Upper lobe of left lung (tissue), 6 donors: Measurements from ENCODE around the gene MVP. TPM values are rescaled to one million over a fixed set of nuclear protein-coding genes. Genes with fewer than 3 reads are reported as not detected.

Experiments used
- ATAC-seq, 2 donors: fragments of 200-7000 bp; cut with Tn5 transposase; one replicate each; pipeline ENCODE4 v1.9.1; 2022; ENCODE audit warnings: mild to moderate bottlenecking in 2 of 2, moderate library complexity in 2 of 2; ENCODE audit not compliant: low FRiP score in 2 of 2
- DNase-seq, 2 donors: peaks; one replicate each; pipeline ENCODE4 v3.0.0-alpha.2; 2019 to 2020
- H3K27ac ChIP-seq, 4 donors: fragments of 200-600 bp; sonication (generic); one replicate each; pipeline ENCODE4 v1.5.1; 2016 to 2019
- H3K27me3 ChIP-seq, 4 donors: fragments of 200-600 bp; sonication (generic); one replicate each; pipeline ENCODE4 v1.5.1; 2017 to 2019
- H3K36me3 ChIP-seq, 4 donors: fragments of 200-600 bp; sonication (generic); one replicate each; pipeline ENCODE4 v1.5.1; 2016 to 2019
- H3K4me1 ChIP-seq, 4 donors: fragments of 200-600 bp; sonication (generic); one replicate each; pipeline ENCODE4 v1.5.1; 2018 to 2019
- H3K4me3 ChIP-seq, 4 donors: fragments of 200-600 bp; sonication (generic); one replicate each; pipeline ENCODE4 v1.5.1; 2017 to 2019; ENCODE audit warnings: mild to moderate bottlenecking in 2 of 4, moderate library complexity in 1 of 4
- H3K9me3 ChIP-seq, 4 donors: fragments of 200-600 bp; sonication (generic); one replicate each; pipeline ENCODE4 v1.5.1; 2018 to 2019
- EP300 ChIP-seq, 4 donors: sonication (generic); formaldehyde crosslinking; IDR thresholded peaks; one replicate each; pipeline ENCODE4 v1.5.1; 2017; ENCODE audit warnings: antibody characterized with exemption in 4 of 4, control low read depth in 2 of 4
- POLR2A ChIP-seq, 4 donors: fragments of 450-650 bp; IDR thresholded peaks; one replicate each; pipeline ENCODE4 v1.5.1; 2016 to 2017; ENCODE audit warnings: antibody characterized with exemption in 4 of 4, mild to moderate bottlenecking in 2 of 4
- POLR2AphosphoS5 ChIP-seq, 2 donors: sonication (generic); formaldehyde crosslinking; IDR thresholded peaks; one replicate each; pipeline ENCODE4 v1.5.1; 2017; ENCODE audit warnings: antibody characterized with exemption in 2 of 2
- WGBS, 2 donors: methylation state at CpG; one replicate each; pipeline ENCODE4 v1.1.5; 2017 to 2018; 5-methylcytosine and 5-hydroxymethylcytosine counted together
- total RNA-seq, 6 donors: library from RNA; depleted of rRNA in 4 of 6; stranded (reverse); fragments of >200 nt in 4 of 6; gene quantifications; one replicate each; pipeline versions ENCODE4 v1.1.0 to v1.2.1, GENCODE V29; 2016 to 2021
- TF ChIP-seq, protein P1 (sequence below), 6 experiments: fragments of 450-650 bp in 4 of 6; fragments of 200-600 bp in 2 of 6; sonication (generic) in 2 of 6; IDR thresholded peaks; one replicate each; pipeline ENCODE4 v1.5.1; 2016 to 2019; ENCODE audit warnings: antibody characterized with exemption in 6 of 6
- donor health status: DM: no; HTN: no; CAD: no; lungs with moderate emphysema.
- donor health status: DM: no; HTN: yes; CAD: no; lungs with severe emphysema.

MVP gene
- total RNA-seq, 6 donors from 2014 or later, result 260 to 411 (median 312) TPM

DNA sequence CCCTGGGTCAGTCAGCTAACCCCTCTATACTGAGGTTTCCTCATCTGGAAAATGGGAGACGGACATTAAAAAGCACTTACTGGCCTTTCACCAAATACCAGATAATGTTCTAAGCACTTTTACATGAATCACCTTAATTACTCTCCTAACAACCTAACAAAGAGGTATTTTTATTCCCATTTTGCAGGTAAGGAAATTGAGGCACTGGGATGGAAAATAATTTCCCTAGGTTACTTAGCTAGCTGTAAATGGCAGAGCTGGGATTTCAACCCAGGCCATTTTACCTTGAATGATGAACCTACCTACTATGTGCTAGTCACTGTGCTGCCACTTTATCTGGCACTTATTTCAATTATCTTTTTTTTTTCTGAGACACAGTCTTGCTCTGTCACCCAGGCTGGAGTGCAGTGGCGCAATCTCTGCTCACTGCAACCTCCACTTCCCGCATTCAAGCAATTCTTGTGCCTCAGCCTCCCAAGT lies 26.0 kb upstream of the MVP start:
- ATAC-seq (no peak), DNase-seq (no peak)

DNA sequence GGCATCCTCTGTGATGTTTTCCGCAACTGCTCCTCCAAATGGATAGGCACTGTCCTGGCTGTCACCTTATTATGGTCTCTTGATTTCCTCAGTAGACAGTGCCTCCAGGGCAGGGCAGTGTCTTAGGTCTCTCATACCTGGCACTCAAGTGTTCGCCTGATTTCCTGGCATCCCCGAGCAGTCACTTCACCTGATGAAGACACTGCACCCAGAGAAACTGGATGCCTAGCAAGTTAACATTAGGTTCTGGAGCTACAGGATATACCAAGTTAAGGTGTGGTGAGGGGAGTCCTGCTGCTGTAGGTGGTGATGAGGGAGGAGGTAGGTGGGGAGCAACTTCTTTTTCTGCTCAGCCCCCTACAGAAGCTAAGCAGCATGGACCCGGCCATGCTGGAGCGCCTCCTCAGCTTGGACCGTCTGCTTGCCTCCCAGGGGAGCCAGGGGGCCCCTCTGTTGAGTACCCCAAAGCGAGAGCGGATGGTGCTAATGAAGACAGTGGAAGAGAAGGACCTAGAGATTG lies 17.8 kb upstream of the MVP start:
- DNase-seq (no peak), ATAC-seq (no peak)
- TF ChIP-seq, protein P1, sequence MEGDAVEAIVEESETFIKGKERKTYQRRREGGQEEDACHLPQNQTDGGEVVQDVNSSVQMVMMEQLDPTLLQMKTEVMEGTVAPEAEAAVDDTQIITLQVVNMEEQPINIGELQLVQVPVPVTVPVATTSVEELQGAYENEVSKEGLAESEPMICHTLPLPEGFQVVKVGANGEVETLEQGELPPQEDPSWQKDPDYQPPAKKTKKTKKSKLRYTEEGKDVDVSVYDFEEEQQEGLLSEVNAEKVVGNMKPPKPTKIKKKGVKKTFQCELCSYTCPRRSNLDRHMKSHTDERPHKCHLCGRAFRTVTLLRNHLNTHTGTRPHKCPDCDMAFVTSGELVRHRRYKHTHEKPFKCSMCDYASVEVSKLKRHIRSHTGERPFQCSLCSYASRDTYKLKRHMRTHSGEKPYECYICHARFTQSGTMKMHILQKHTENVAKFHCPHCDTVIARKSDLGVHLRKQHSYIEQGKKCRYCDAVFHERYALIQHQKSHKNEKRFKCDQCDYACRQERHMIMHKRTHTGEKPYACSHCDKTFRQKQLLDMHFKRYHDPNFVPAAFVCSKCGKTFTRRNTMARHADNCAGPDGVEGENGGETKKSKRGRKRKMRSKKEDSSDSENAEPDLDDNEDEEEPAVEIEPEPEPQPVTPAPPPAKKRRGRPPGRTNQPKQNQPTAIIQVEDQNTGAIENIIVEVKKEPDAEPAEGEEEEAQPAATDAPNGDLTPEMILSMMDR (IDR thresholded peaks at IDR 0.05), result no peak
- TF ChIP-seq POLR2A (IDR thresholded peaks at IDR 0.05), result no peak
- no peak for TF ChIP-seq EP300 (IDR thresholded peaks at IDR 0.05)
- TF ChIP-seq POLR2AphosphoS5 (IDR thresholded peaks at IDR 0.05), result no peak
- Histone ChIP-seq H3K27me3 (no peaks in the 10 kb centered on the region), H3K4me1 (peaks cover 10 to 16% (median 12%) of the 10 kb centered on the region in 4 donors), H3K9me3 (no peaks in the 10 kb centered on the region), H3K27ac (no peak overlapping the region), H3K36me3 (peaks cover 4 to 26% (median 23%) of the 10 kb centered on the region in 4 donors), H3K4me3 (no peak overlapping the region)
- 97% methylated on average over 8 of the region's 8 CpGs for WGBS, 2 donors

More for the DNA sequence above, 26.0 kb upstream of the MVP start:
- Histone ChIP-seq H3K4me1 (peaks cover 15 to 22% (median 17%) of the 10 kb centered on the region in 4 donors), H3K9me3 (no peaks in the 10 kb centered on the region), H3K4me3 (no peak overlapping the region), H3K36me3 (peaks cover 4 to 20% (median 18%) of the 10 kb centered on the region in 4 donors), H3K27ac (no peak overlapping the region), H3K27me3 (no peaks in the 10 kb centered on the region)
- WGBS, 2 donors, result 96 to 99% methylated on average over 3 of the region's 3 CpGs
- TF ChIP-seq, protein P1 (IDR thresholded peaks at IDR 0.05), result no peak
- no peak for TF ChIP-seq POLR2A (IDR thresholded peaks at IDR 0.05)
- no peak for TF ChIP-seq EP300 (IDR thresholded peaks at IDR 0.05)
- no peak for TF ChIP-seq POLR2AphosphoS5 (IDR thresholded peaks at IDR 0.05)

DNA sequence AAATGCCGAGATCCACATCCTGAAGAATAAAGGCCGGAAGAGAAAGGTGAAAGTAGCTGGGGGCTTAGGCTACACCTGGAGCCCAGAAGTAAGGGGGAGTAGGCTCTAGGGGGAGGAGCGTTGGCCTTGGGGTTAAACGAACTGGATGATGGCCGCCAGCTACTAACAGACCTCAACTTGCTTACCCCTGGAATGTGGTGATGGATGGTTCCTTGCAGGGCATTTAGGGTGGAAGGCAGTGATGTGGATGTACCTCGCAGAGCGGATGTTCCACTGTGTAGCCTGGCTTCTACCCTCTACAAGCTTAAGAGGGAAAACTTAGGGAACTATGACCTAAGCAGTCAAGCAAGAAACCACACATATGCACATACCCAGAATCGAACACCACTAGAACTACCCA lies 16.2 kb upstream of the MVP start:
- H3K27ac ChIP-seq, result peak overlapping the region; percentile 96 to 97 (median 97)
- H3K27me3 ChIP-seq, result no peaks in the 10 kb centered on the region
- peak overlapping the region in 2 of 4 donors; percentile 75 to 91 for H3K4me3 ChIP-seq
- ATAC-seq (no peak), DNase-seq (no peak)
- H3K36me3 ChIP-seq, result peaks cover 2 to 19% (median 16%) of the 10 kb centered on the region in 4 donors
- peaks cover 22 to 31% (median 27%) of the 10 kb centered on the region in 4 donors for H3K4me1 ChIP-seq
- 81 to 84% methylated on average over 8 of the region's 8 CpGs for WGBS, 2 donors
- TF ChIP-seq, protein P1 (IDR thresholded peaks at IDR 0.05), result no peak
- TF ChIP-seq EP300 (IDR thresholded peaks at IDR 0.05) (no peak), POLR2A (IDR thresholded peaks at IDR 0.05) (no peak), POLR2AphosphoS5 (IDR thresholded peaks at IDR 0.05) (no peak)
- no peaks in the 10 kb centered on the region for H3K9me3 ChIP-seq

DNA sequence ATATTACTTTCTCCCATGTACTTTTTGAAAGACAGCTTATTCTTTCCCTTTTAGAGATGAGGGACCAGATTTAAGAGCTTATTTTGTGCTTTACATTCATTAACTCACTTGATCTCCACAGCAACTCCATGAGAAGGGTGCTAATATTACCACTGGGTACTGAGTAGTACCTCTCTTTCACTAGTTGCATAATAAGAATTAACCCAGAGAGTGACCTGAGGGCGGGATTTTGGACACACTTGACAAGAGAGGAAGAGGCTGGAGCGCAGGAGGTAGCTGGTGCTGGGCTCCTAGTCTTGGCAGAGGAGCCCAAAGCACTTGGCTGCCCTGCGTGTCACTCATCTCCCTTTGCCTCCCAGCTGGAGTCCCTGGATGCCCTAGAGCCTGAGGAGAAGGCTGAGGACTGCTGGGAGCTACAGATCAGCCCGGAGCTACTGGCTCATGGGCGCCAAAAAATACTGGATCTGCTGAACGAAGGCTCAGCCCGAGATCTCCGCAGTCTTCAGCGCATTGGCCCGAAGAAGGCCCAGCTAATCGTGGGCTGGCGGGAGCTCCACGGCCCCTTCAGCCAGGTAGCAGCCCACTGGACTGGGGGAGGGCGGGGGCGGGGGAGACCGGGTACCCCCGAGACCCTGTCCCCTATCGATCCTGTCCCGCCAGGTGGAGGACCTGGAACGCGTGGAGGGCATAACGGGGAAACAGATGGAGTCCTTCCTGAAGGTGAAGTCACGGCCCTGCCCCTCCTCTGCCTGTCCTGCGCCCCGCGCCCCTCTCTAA lies 15.6 kb upstream of the MVP start:
- H3K27ac ChIP-seq, result peak overlapping the region; percentile 96 to 97 (median 97)
- TF ChIP-seq POLR2A (IDR thresholded peaks at IDR 0.05) (peak in 1 of 4 donors; percentile 51), EP300 (IDR thresholded peaks at IDR 0.05) (no peak), POLR2AphosphoS5 (IDR thresholded peaks at IDR 0.05) (peak in 1 of 2 donors; percentile 5)
- TF ChIP-seq, protein P1 (IDR thresholded peaks at IDR 0.05), result no peak
- ATAC-seq, result peak; percentile 0 to 52

More for the DNA sequence above, 15.6 kb upstream of the MVP start:
- Histone ChIP-seq H3K36me3 (peaks cover 2 to 19% (median 16%) of the 10 kb centered on the region in 4 donors), H3K27me3 (no peaks in the 10 kb centered on the region), H3K9me3 (no peaks in the 10 kb centered on the region), H3K4me1 (peaks cover 29 to 37% (median 34%) of the 10 kb centered on the region in 4 donors), H3K4me3 (peak overlapping the region; percentile 63 to 93 (median 83))
- 3 to 5% methylated on average over 6 to 7 of the region's 26 CpGs for WGBS, 2 donors
- peak in 1 of 2 donors; percentile 81 for DNase-seq
